Measurements from ENCODE around the gene HM13.

The HM13 gene

DNA sequence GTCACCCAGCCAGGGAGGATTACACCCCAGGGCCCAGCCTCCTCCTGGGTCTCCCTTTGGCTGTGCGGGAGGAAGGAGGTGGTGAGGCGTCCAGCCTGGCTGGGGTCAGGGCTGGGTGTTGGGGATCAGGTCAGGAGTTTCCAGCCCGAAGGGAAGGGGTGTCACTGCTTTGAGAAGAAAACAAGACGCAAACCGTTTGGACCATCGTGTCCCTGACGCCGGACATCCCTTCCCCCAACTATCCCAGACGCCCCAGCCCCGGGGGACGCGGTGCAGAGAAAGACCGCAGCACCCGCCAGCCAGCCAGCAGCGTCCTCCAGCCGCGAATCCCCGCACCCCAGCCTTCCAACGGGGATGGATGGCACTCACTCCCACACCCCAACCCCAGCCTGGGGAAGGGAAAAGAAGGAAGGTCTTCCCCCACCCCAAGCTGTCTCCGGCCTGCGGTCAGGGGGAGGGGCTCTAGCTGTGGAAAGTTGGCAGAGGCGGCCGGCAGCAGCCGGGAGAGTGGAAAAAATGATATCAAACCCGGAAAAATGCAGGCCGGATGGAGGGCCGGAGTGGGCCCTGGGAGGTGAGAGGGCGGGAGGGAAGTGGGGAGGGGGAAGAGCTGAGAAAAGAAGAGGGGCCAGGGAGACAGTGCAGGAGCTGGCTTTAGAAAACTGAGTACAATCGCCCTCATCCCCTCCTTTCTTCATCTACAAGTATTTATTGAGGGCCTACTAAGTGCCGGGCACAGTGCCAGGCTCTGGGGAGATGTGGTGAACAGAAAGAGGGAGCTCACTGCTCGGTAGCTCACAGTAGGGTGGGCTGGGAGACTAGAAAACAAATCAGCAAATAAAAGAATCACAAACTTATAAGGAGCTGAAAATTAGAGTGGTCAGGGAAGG lies 28.5 kb upstream of the HM13 start:
- peak; percentile 39 for DNase-seq (ENCODE audit: low read depth)
- TF ChIP-seq, protein P1, sequence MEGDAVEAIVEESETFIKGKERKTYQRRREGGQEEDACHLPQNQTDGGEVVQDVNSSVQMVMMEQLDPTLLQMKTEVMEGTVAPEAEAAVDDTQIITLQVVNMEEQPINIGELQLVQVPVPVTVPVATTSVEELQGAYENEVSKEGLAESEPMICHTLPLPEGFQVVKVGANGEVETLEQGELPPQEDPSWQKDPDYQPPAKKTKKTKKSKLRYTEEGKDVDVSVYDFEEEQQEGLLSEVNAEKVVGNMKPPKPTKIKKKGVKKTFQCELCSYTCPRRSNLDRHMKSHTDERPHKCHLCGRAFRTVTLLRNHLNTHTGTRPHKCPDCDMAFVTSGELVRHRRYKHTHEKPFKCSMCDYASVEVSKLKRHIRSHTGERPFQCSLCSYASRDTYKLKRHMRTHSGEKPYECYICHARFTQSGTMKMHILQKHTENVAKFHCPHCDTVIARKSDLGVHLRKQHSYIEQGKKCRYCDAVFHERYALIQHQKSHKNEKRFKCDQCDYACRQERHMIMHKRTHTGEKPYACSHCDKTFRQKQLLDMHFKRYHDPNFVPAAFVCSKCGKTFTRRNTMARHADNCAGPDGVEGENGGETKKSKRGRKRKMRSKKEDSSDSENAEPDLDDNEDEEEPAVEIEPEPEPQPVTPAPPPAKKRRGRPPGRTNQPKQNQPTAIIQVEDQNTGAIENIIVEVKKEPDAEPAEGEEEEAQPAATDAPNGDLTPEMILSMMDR (IDR thresholded peaks at IDR 0.05; ENCODE audit: low read depth, low read length) = no peak
- TF ChIP-seq MAX (IDR thresholded peaks at IDR 0.05; ENCODE audit: low read depth, low read length) (no peak), POLR2A (IDR thresholded peaks at IDR 0.05; ENCODE audit: extremely low read depth, insufficient read length) (no peak), MYC (IDR thresholded peaks at IDR 0.05; ENCODE audit: low read depth, low read length) (no peak)
- no peak overlapping the region for H3K4me3 ChIP-seq (ENCODE audit: low read depth, low read length)

- DNase-seq (ENCODE audit: low read depth) = no peak
- TF ChIP-seq MAX (IDR thresholded peaks at IDR 0.05; ENCODE audit: low read depth, low read length) = no peak
- no peak for TF ChIP-seq MYC (IDR thresholded peaks at IDR 0.05; ENCODE audit: low read depth, low read length)
- no peak for TF ChIP-seq POLR2A (IDR thresholded peaks at IDR 0.05; ENCODE audit: extremely low read depth, insufficient read length)
- TF ChIP-seq, protein P1 (IDR thresholded peaks at IDR 0.05; ENCODE audit: low read depth, low read length) = no peak
- H3K4me3 ChIP-seq (ENCODE audit: low read depth, low read length) = no peak overlapping the region
These were observed 26.1 kb upstream of the HM13 start for GRCh38 chr20:31488115-31488514.

- no peak overlapping the region for H3K4me3 ChIP-seq (ENCODE audit: low read depth, low read length)
- no peak for DNase-seq (ENCODE audit: low read depth)
- TF ChIP-seq, protein P1 (IDR thresholded peaks at IDR 0.05; ENCODE audit: low read depth, low read length) = no peak
These were observed 25.1 kb upstream of the HM13 start for GRCh38 chr20:31489152-31489551.

DNA sequence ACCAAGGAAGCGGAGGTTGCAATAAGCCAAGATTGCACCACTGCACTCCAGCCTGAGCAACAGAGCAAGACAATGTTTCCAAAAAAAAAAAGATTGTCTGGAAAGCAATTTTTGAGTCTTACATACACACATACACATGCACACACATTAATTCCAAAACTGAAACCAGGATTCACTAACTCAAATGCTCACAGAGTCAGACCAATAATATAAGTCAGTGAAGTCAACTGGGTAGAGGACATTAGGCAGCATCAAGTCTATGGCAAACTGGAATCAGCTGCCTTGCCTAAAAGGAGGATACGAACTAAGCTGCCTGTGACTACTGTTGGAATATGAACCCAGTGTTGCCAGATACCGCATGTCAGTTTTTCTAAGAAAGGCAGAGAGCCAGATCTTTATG lies 23.5 kb upstream of the HM13 start:
- no peak for DNase-seq (ENCODE audit: low read depth)
- no peak overlapping the region for H3K4me3 ChIP-seq (ENCODE audit: low read depth, low read length)
- TF ChIP-seq, protein P1 (IDR thresholded peaks at IDR 0.05; ENCODE audit: low read depth, low read length) = no peak
- no peak for TF ChIP-seq POLR2A (IDR thresholded peaks at IDR 0.05; ENCODE audit: extremely low read depth, insufficient read length)
- TF ChIP-seq MAX (IDR thresholded peaks at IDR 0.05; ENCODE audit: low read depth, low read length) = no peak
- no peak for TF ChIP-seq MYC (IDR thresholded peaks at IDR 0.05; ENCODE audit: low read depth, low read length)

- no peak overlapping the region for H3K4me3 ChIP-seq (ENCODE audit: low read depth, low read length)
- peak; percentile 44 for DNase-seq (ENCODE audit: low read depth)
- TF ChIP-seq MAX (IDR thresholded peaks at IDR 0.05; ENCODE audit: low read depth, low read length) (no peak), MYC (IDR thresholded peaks at IDR 0.05; ENCODE audit: low read depth, low read length) (no peak), POLR2A (IDR thresholded peaks at IDR 0.05; ENCODE audit: extremely low read depth, insufficient read length) (no peak)
- TF ChIP-seq, protein P1 (IDR thresholded peaks at IDR 0.05; ENCODE audit: low read depth, low read length) = peak; percentile 40
These were observed 20.1 kb upstream of the HM13 start for GRCh38 chr20:31494131-31494530.

Measured in NB4 (cell line).